SK-N-MC (cell line): ENCODE measurements around the gene AP1M1.

Source experiments
- EZH2 ChIP-seq: fragments of 200-600 bp; sonication (generic); IDR thresholded peaks from one replicate; pipeline ENCODE4 v1.6.1; 2017; ENCODE audit warnings: antibody characterized with exemption
- FOXP2 ChIP-seq: optimal IDR thresholded peaks from 2 replicates; pipeline ENCODE3; 2011; ENCODE audit warnings: mild to moderate bottlenecking, moderate library complexity; ENCODE audit not compliant: insufficient read depth; ENCODE audit errors: extremely low read length, control extremely low read depth
- POLR2AphosphoS5 ChIP-seq: IDR thresholded peaks from 2 replicates; pipeline ENCODE4 v1.6.1; 2012; ENCODE audit warnings: mild to moderate bottlenecking, low read depth, low read length, borderline replicate concordance

- no peak for TF ChIP-seq POLR2AphosphoS5
- no peak for TF ChIP-seq EZH2
- no peak for TF ChIP-seq FOXP2
Observed at GRCh38 chr19:16201011-16201391, 3.3 kb downstream of the AP1M1 start.
